ENCODE results near the gene GPS1. TPM values are rescaled to one million over a fixed set of nuclear protein-coding genes. Genes with fewer than 3 reads are reported as not detected.

Gene GPS1
- total RNA-seq, 1 donor from 2014 or later, result 35.5 TPM

DNA sequence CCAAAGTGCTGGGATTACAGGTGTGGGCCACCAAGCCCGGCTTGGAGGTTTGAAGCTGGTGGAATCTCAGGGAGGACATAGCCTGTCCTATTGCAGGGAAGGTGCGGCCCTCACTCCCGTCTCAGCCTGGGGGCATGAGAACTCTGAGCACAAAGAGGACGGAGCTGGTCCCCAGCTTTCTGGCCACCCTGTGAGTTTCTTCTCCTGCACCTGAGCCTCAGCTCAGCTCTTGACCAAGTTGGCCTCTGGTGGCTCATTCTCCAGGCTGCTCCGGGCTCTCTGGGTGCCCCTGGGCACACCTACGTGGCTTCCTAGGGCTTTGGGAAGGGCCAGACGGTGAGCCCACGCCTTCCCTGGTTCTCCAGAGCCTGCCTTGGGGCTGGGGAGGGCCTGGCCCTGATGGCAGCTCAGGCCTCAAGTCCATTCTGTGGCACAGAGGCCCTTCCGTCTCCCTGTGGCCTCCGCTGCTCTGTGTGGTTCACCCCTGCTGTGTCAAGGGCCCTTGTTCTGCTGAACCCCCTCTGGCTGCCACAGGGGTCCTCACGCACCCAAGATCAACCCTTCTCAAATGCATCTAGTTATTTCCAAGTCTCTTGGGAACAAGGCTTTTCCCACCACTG is 53.2 kb downstream of the GPS1 start:
- no peak for DNase-seq

GRCh38 chr17:82105417-82105881 is 53.8 kb downstream of the GPS1 start:
- DNase-seq, result no peak

DNA sequence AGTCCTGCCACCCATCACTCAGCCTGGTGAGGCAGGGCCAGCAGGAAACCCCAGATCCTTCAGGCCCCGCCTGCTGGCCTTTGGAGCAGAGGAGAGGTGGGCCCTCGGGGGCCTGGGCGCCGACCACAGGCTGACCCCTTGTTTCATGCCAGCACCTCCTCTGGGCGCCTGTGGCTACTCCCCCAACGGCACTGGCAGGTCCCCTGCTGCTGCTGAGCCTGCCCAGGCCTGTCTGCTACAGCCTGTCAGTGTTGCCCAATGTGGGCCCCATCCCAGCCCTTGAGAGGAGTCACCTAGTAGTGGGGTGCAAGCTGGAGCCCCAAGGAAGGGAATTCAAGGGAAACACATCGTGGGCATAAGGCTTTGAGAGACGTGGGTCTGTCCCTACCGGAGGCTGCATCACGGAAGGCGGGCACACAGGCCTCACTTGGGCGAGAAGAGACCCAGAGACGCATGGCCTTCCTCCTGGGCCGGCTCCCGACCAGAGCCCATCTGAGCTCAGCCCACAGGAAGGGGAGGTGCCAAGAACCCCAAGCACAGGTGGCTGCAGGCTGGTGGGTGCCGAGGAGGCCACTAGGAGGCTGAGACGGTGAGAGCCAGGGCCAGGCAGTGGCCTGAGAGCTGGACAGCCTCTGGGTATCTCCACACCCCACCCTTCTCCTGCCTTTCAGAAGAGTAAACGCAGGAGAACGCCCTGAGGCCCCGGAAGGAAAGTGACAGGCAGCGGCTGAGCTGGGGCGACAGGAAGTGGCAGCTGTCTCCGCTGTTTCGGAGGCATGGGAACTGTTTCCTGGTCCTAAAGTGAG is 54.4 kb downstream of the GPS1 start:
- DNase-seq, result no peak

GRCh38 chr17:82106688-82107305 is 55.1 kb downstream of the GPS1 start:
- no peak for DNase-seq

Other genes with a start within 250 kb of the GPS1 start
- gene GCGR, start 247.7 kb upstream of the GPS1 start, total RNA-seq, result not detected
- 35.6 TPM for gene MCRIP1, start 218.6 kb upstream of the GPS1 start, total RNA-seq
- 10.0 TPM for gene PPP1R27, start 216.8 kb upstream of the GPS1 start, total RNA-seq
- gene P4HB, start 191.4 kb upstream of the GPS1 start, total RNA-seq, result 208 TPM
- gene ARHGDIA, start 180.6 kb upstream of the GPS1 start, total RNA-seq, result 51.6 TPM
- 67.6 TPM for gene ALYREF, start 160.3 kb upstream of the GPS1 start, total RNA-seq
- 60.1 TPM for gene ANAPC11, start 160.2 kb upstream of the GPS1 start, total RNA-seq
- 0.59 TPM for gene NPB, start 149.7 kb upstream of the GPS1 start, total RNA-seq
- gene PCYT2, start 140.5 kb upstream of the GPS1 start, total RNA-seq, result 18.6 TPM
- 12.6 TPM for gene SIRT7, start 133.7 kb upstream of the GPS1 start, total RNA-seq
- gene MAFG, start 124.2 kb upstream of the GPS1 start, total RNA-seq, result 8.1 TPM
- gene PYCR1, start 114.6 kb upstream of the GPS1 start, total RNA-seq, result 49.4 TPM
- 3.2 TPM for gene MYADML2, start 104.7 kb upstream of the GPS1 start, total RNA-seq
- 1.7 TPM for gene NOTUM, start 90.7 kb upstream of the GPS1 start, total RNA-seq
- 19.2 TPM for gene ASPSCR1, start 74.3 kb upstream of the GPS1 start, total RNA-seq
- 19.7 TPM for gene CENPX, start 29.0 kb upstream of the GPS1 start, total RNA-seq
- gene LRRC45, start 28.6 kb upstream of the GPS1 start, total RNA-seq, result 8.6 TPM
- 15.6 TPM for gene RAC3, start 20.2 kb upstream of the GPS1 start, total RNA-seq
- gene DCXR, start 14.2 kb upstream of the GPS1 start, total RNA-seq, result 33.4 TPM
- 19.3 TPM for gene RFNG, start 87 bp upstream of the GPS1 start, total RNA-seq
- gene DUS1L, start 13.9 kb downstream of the GPS1 start, total RNA-seq, result 35.7 TPM
- gene FASN, start 46.3 kb downstream of the GPS1 start, total RNA-seq, result 262 TPM
- 22.6 TPM for gene CCDC57, start 160.9 kb downstream of the GPS1 start, total RNA-seq
- 16.3 TPM for gene SLC16A3, start 177.1 kb downstream of the GPS1 start, total RNA-seq
- gene CSNK1D, start 221.8 kb downstream of the GPS1 start, total RNA-seq, result 40.5 TPM